Measurements from ENCODE around the gene GALNT10. TPM values are rescaled to one million over a fixed set of nuclear protein-coding genes. Genes with fewer than 3 reads are reported as not detected.

GALNT10 gene
- polyA plus RNA-seq, 4 donors: 26.8 to 39.4 (median 29.1) TPM

- no peak for DNase-seq (ENCODE audit: low read depth in 4 of 4, low spot score in 3 of 4)
Observed at GRCh38 chr5:154395407-154396106, 205.0 kb downstream of the GALNT10 start.

- DNase-seq (ENCODE audit: low read depth in 4 of 4, low spot score in 3 of 4): no peak
Observed at GRCh38 chr5:154396128-154396527, 205.6 kb downstream of the GALNT10 start.

GRCh38 chr5:154397652-154398406 lies 207.3 kb downstream of the GALNT10 start:
- no peak for DNase-seq (ENCODE audit: low read depth in 4 of 4, low spot score in 3 of 4)

- DNase-seq (ENCODE audit: low read depth in 4 of 4, low spot score in 3 of 4): no peak
Observed at GRCh38 chr5:154400678-154401077, 210.1 kb downstream of the GALNT10 start.

- no peak for DNase-seq (ENCODE audit: low read depth in 4 of 4, low spot score in 3 of 4)
Observed at GRCh38 chr5:154401355-154401754, 210.8 kb downstream of the GALNT10 start.

- no peak for DNase-seq (ENCODE audit: low read depth in 4 of 4, low spot score in 3 of 4)
Observed at GRCh38 chr5:154401931-154402330, 211.4 kb downstream of the GALNT10 start.

GRCh38 chr5:154402611-154403010 lies 212.1 kb downstream of the GALNT10 start:
- no peak for DNase-seq (ENCODE audit: low read depth in 4 of 4, low spot score in 3 of 4)

- DNase-seq (ENCODE audit: low read depth in 4 of 4, low spot score in 3 of 4): no peak
Observed at GRCh38 chr5:154403234-154403633, 212.7 kb downstream of the GALNT10 start.

- DNase-seq (ENCODE audit: low read depth in 4 of 4, low spot score in 3 of 4): no peak
Observed at GRCh38 chr5:154403776-154404387, 213.3 kb downstream of the GALNT10 start.

GRCh38 chr5:154405078-154405792 lies 214.7 kb downstream of the GALNT10 start:
- DNase-seq (ENCODE audit: low read depth in 4 of 4, low spot score in 3 of 4): peak; percentile 54 to 64 (median 56)

- DNase-seq (ENCODE audit: low read depth in 4 of 4, low spot score in 3 of 4): no peak
Observed at GRCh38 chr5:154406231-154406630, 215.7 kb downstream of the GALNT10 start.

GRCh38 chr5:154406826-154407225 lies 216.3 kb downstream of the GALNT10 start:
- no peak for DNase-seq (ENCODE audit: low read depth in 4 of 4, low spot score in 3 of 4)

GRCh38 chr5:154408811-154409210 lies 218.3 kb downstream of the GALNT10 start:
- no peak for DNase-seq (ENCODE audit: low read depth in 4 of 4, low spot score in 3 of 4)

- no peak for DNase-seq (ENCODE audit: low read depth in 4 of 4, low spot score in 3 of 4)
Observed at GRCh38 chr5:154409230-154409840, 218.8 kb downstream of the GALNT10 start.

GRCh38 chr5:154410008-154410407 lies 219.5 kb downstream of the GALNT10 start:
- DNase-seq (ENCODE audit: low read depth in 4 of 4, low spot score in 3 of 4): no peak

GRCh38 chr5:154410786-154411185 lies 220.3 kb downstream of the GALNT10 start:
- DNase-seq (ENCODE audit: low read depth in 4 of 4, low spot score in 3 of 4): no peak

- DNase-seq (ENCODE audit: low read depth in 4 of 4, low spot score in 3 of 4): no peak
Observed at GRCh38 chr5:154411338-154411737, 220.8 kb downstream of the GALNT10 start.

GRCh38 chr5:154412316-154412715 lies 221.8 kb downstream of the GALNT10 start:
- no peak for DNase-seq (ENCODE audit: low read depth in 4 of 4, low spot score in 3 of 4)

- DNase-seq (ENCODE audit: low read depth in 4 of 4, low spot score in 3 of 4): no peak
Observed at GRCh38 chr5:154412925-154413324, 222.4 kb downstream of the GALNT10 start.

GRCh38 chr5:154415114-154415513 lies 224.6 kb downstream of the GALNT10 start:
- DNase-seq (ENCODE audit: low read depth in 4 of 4, low spot score in 3 of 4): no peak
